Neuronal stem cell (in vitro differentiated cells): ENCODE data around the gene WDR4.

Experiments used
- DNase-seq: peaks from one replicate; pipeline ENCODE4 v3.0.0-alpha.2; 2013; ENCODE audit warnings: low spot score
- H2AFZ ChIP-seq: one replicate; pipeline ENCODE4 v1.6.1; 2013; ENCODE audit warnings: mild to moderate bottlenecking, low read length, inconsistent platforms
- H2AK5ac ChIP-seq: 2 replicates; pipeline ENCODE4 v1.6.1; 2013; ENCODE audit warnings: low read depth, mild to moderate bottlenecking, inconsistent platforms, low read length, moderate library complexity, mixed read lengths
- H2BK120ac ChIP-seq: 2 replicates; pipeline ENCODE4 v1.6.1; 2013; ENCODE audit warnings: low read depth, mild to moderate bottlenecking, inconsistent platforms, low read length, moderate library complexity, mixed read lengths
- H2BK12ac ChIP-seq: one replicate; pipeline ENCODE4 v1.6.1; 2013; ENCODE audit warnings: low read length, inconsistent platforms
- H2BK15ac ChIP-seq: 2 replicates; pipeline ENCODE4 v1.6.1; 2013; ENCODE audit warnings: mild to moderate bottlenecking, low read length, inconsistent platforms, mixed read lengths
- H2BK5ac ChIP-seq: one replicate; pipeline ENCODE4 v1.6.1; 2013; ENCODE audit warnings: inconsistent platforms, mild to moderate bottlenecking, low read length, moderate library complexity
- H3K14ac ChIP-seq: one replicate; pipeline ENCODE4 v1.6.1; 2013; ENCODE audit warnings: low read length, inconsistent platforms
- H3K18ac ChIP-seq: 2 replicates; pipeline ENCODE4 v1.6.1; 2013; ENCODE audit warnings: low read length, inconsistent platforms
- H3K23ac ChIP-seq: 2 replicates; pipeline ENCODE4 v1.6.1; 2013; ENCODE audit warnings: low read depth, mild to moderate bottlenecking, mixed read lengths, low read length, inconsistent platforms; ENCODE audit not compliant: poor library complexity
- H3K27ac ChIP-seq: replicated peaks from 3 replicates; pipeline ENCODE4 v1.5.1; 2013; ENCODE audit warnings: low read length, inconsistent platforms
- H3K27me3 ChIP-seq, 3 experiments: 2 replicates each; pipeline ENCODE4 v1.6.1; 2013; ENCODE audit warnings: low read length in 3 of 3, mild to moderate bottlenecking in 2 of 3, inconsistent platforms in 1 of 3, low read depth in 1 of 3, mixed read lengths in 1 of 3, moderate library complexity in 1 of 3; ENCODE audit not compliant: control insufficient read depth in 3 of 3, insufficient read depth in 3 of 3
- H3K36me3 ChIP-seq, 2 donors: replicated peaks in 1 of 2; 2 replicates each; pipeline ENCODE4 v1.6.1; 2013; ENCODE audit warnings: low read length in 2 of 2; ENCODE audit not compliant: control insufficient read depth in 2 of 2, insufficient read depth in 2 of 2
- H3K4ac ChIP-seq: 2 replicates; pipeline ENCODE4 v1.6.1; 2013; ENCODE audit warnings: inconsistent platforms, mild to moderate bottlenecking, low read length, moderate library complexity
- H3K4me1 ChIP-seq, 2 donors: 1 replicate in 1 of 2; 2 replicates in 1 of 2; pipeline ENCODE4 v1.6.1; 2013; ENCODE audit warnings: low read length in 2 of 2, low read depth in 1 of 2; ENCODE audit not compliant: control insufficient read depth in 2 of 2, insufficient read depth in 1 of 2
- H3K4me2 ChIP-seq: one replicate; pipeline ENCODE4 v1.6.1; 2013; ENCODE audit warnings: mild to moderate bottlenecking, low read length, inconsistent platforms; ENCODE audit not compliant: insufficient read depth, poor library complexity, severe bottlenecking
- H3K4me3 ChIP-seq, 2 donors: 2 replicates each; pipeline ENCODE4 v1.5.1; 2013; ENCODE audit warnings: low read length in 2 of 2, mild to moderate bottlenecking in 2 of 2, inconsistent platforms in 1 of 2, moderate library complexity in 1 of 2
- H3K79me1 ChIP-seq: one replicate; pipeline ENCODE4 v1.6.1; 2013; ENCODE audit warnings: low read depth, mild to moderate bottlenecking, inconsistent platforms, low read length, moderate library complexity
- H3K9ac ChIP-seq: one replicate; pipeline ENCODE4 v1.6.1; 2013; ENCODE audit warnings: mild to moderate bottlenecking, low read depth, low read length, inconsistent platforms; ENCODE audit not compliant: poor library complexity
- H3K9me3 ChIP-seq, 2 donors: replicated peaks in 1 of 2; 2 replicates each; pipeline versions ENCODE3 to v1.6.1; 2013; ENCODE audit warnings: low read length in 2 of 2, mild to moderate bottlenecking in 2 of 2, inconsistent platforms in 1 of 2, low read depth in 1 of 2, mixed read lengths in 1 of 2, moderate library complexity in 1 of 2; ENCODE audit not compliant: control insufficient read depth in 2 of 2, insufficient read depth in 1 of 2
- H4K8ac ChIP-seq: one replicate; pipeline ENCODE4 v1.6.1; 2013; ENCODE audit warnings: low read depth, mild to moderate bottlenecking, inconsistent platforms, low read length, moderate library complexity
- H4K91ac ChIP-seq: one replicate; pipeline ENCODE4 v1.6.1; 2013; ENCODE audit warnings: low read length, low read depth, mild to moderate bottlenecking, inconsistent platforms; ENCODE audit not compliant: poor library complexity
- WGBS, 2 donors: extraction: QIAGEN DNeasy Blood & Tissue Kit; methylation state at CpG; one replicate each; pipeline ENCODE4 v1.1.7; 2013; ENCODE audit warnings: missing lambda C conversion rate in 2 of 2, mixed read lengths in 1 of 2; ENCODE audit not compliant: insufficient read length in 2 of 2, insufficient replicate concordance in 1 of 2; ENCODE audit errors: extremely low coverage in 2 of 2; 5-methylcytosine and 5-hydroxymethylcytosine counted together

WDR4 gene

DNA sequence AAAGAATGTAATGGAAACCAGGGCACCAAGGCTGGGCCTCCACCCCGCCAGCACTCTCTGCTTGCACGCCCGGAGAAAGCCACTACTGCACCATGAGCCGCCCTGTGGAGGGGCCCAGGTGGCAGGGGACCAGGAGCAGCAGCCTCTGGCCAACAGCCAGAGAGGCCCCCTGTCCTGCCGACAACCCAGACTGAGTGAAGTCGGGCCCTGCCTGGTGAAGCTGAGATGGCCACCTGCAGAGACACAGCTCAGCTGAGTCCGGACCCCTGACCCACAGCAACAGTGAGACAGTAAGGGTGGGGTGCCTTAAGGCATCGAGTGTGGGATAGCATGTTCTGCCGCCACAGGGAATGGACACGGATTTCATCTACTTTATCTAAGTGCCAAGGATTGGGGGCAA lies 28.9 kb downstream of the WDR4 start:
- Histone ChIP-seq H2BK15ac (no peak overlapping the region), H3K18ac (no peak overlapping the region), H3K36me3 (peaks cover 60 to 90% of the 10 kb centered on the region in 2 donors), H3K4me2 (no peak overlapping the region), H3K23ac (peak overlapping the region; percentile 80), H3K4me1 (peaks cover 0 to 2% of the 10 kb centered on the region in 2 donors), H3K9me3 (peaks cover 0 to 2% of the 10 kb centered on the region in 2 donors), H3K79me1 (peaks cover 15% of the 10 kb centered on the region), H2BK120ac (no peak overlapping the region), H3K4me3 (no peak overlapping the region), H4K91ac (no peak overlapping the region), H3K27me3 (no peaks in the 10 kb centered on the region), H3K14ac (no peak overlapping the region), H2AK5ac (no peak overlapping the region), H3K27ac (no peak overlapping the region), H2AFZ (no peak overlapping the region), H3K9ac (no peak overlapping the region), H4K8ac (no peak overlapping the region), H3K4ac (no peak overlapping the region), H2BK5ac (no peak overlapping the region), H2BK12ac (no peak overlapping the region)
- DNase-seq = no peak
- WGBS, 2 donors = no CpG with 5 or more reads among the region's 10 CpGs

GRCh38 chr21:42849759-42850412 lies 29.5 kb downstream of the WDR4 start:
- no peak overlapping the region for H3K14ac ChIP-seq
- no peak overlapping the region for H2BK12ac ChIP-seq
- H3K4me3 ChIP-seq = no peak overlapping the region
- no peak overlapping the region for H2AK5ac ChIP-seq
- no CpG with 5 or more reads among the region's 29 CpGs for WGBS, 2 donors
- H3K36me3 ChIP-seq = peaks cover 59 to 90% of the 10 kb centered on the region in 2 donors
- peaks cover 18% of the 10 kb centered on the region for H3K79me1 ChIP-seq
- no peak for DNase-seq
- peak overlapping the region; percentile 80 for H3K23ac ChIP-seq
- H3K18ac ChIP-seq = no peak overlapping the region
- no peak overlapping the region for H2BK15ac ChIP-seq
- H4K8ac ChIP-seq = no peak overlapping the region
- no peaks in the 10 kb centered on the region for H3K27me3 ChIP-seq
- peak overlapping the region; percentile 24 for H2BK5ac ChIP-seq
- H3K27ac ChIP-seq = no peak overlapping the region
- no peak overlapping the region for H4K91ac ChIP-seq
- H3K9me3 ChIP-seq = peaks cover 0 to 2% of the 10 kb centered on the region in 2 donors
- H3K9ac ChIP-seq = no peak overlapping the region
- no peak overlapping the region for H3K4me2 ChIP-seq
- H2BK120ac ChIP-seq = no peak overlapping the region
- peaks cover 0 to 4% of the 10 kb centered on the region in 2 donors for H3K4me1 ChIP-seq
- no peak overlapping the region for H3K4ac ChIP-seq
- H2AFZ ChIP-seq = no peak overlapping the region

GRCh38 chr21:42848932-42849758 lies 30.2 kb downstream of the WDR4 start:
- Histone ChIP-seq H2BK5ac (peak overlapping the region; percentile 24), H3K27me3 (no peaks in the 10 kb centered on the region), H4K91ac (peak overlapping the region; percentile 72), H3K9me3 (peaks cover 0 to 2% of the 10 kb centered on the region in 2 donors), H2BK15ac (no peak overlapping the region), H3K4me2 (no peak overlapping the region), H3K18ac (no peak overlapping the region), H2AFZ (no peak overlapping the region), H2BK120ac (no peak overlapping the region), H3K9ac (no peak overlapping the region), H3K36me3 (peaks cover 58 to 90% of the 10 kb centered on the region in 2 donors), H3K4me1 (peaks cover 0 to 4% of the 10 kb centered on the region in 2 donors), H3K23ac (peak overlapping the region; percentile 80), H3K27ac (no peak overlapping the region), H3K4ac (no peak overlapping the region), H3K14ac (no peak overlapping the region), H2AK5ac (no peak overlapping the region), H2BK12ac (no peak overlapping the region), H3K79me1 (peaks cover 20% of the 10 kb centered on the region), H4K8ac (peak overlapping the region; percentile 17), H3K4me3 (peak overlapping the region in 1 of 2 donors; percentile 39)
- WGBS, 2 donors = no CpG with 5 or more reads among the region's 54 CpGs
- DNase-seq = no peak
